GM06990 (cell line): ENCODE data around the gene GLRX5.

Experiments used
- DNase-seq: peaks from one replicate; pipeline ENCODE4 v3.0.0-alpha.2; 2011; ENCODE audit not compliant: insufficient read length; ENCODE audit errors: extremely low read depth
- H3K27me3 ChIP-seq: replicated peaks from 2 replicates; pipeline ENCODE4 v1.6.0; 2011; ENCODE audit warnings: low read length; ENCODE audit not compliant: control insufficient read depth, insufficient read depth
- H3K36me3 ChIP-seq: 2 replicates; pipeline ENCODE4 v1.5.1; 2011; ENCODE audit warnings: low read length; ENCODE audit not compliant: control insufficient read depth, insufficient read depth
- H3K4me3 ChIP-seq: replicated peaks from 2 replicates; pipeline ENCODE4 v1.5.1; 2011; ENCODE audit warnings: low read depth, mild to moderate bottlenecking, control low read depth, low read length
- CTCF ChIP-seq: IDR thresholded peaks from 2 replicates; pipeline ENCODE4 v1.5.1; 2011; ENCODE audit warnings: low read length, control low read depth, mild to moderate bottlenecking, inconsistent platforms; ENCODE audit not compliant: insufficient read depth, poor library complexity, severe bottlenecking

Gene GLRX5

GRCh38 chr14:95562892-95563685 is 28.2 kb downstream of the GLRX5 start:
- TF ChIP-seq CTCF = no peak
- H3K27me3 ChIP-seq = no peaks in the 10 kb centered on the region
- no peaks in the 10 kb centered on the region for H3K36me3 ChIP-seq
- H3K4me3 ChIP-seq = no peak overlapping the region
- no peak for DNase-seq

- no peak for DNase-seq
- Histone ChIP-seq H3K27me3 (no peaks in the 10 kb centered on the region), H3K36me3 (no peaks in the 10 kb centered on the region), H3K4me3 (no peak overlapping the region)
- TF ChIP-seq CTCF = no peak
These were observed 29.2 kb downstream of the GLRX5 start for GRCh38 chr14:95564060-95564459.

GRCh38 chr14:95569440-95569839 is 34.6 kb downstream of the GLRX5 start:
- no peak for DNase-seq
- H3K36me3 ChIP-seq = no peaks in the 10 kb centered on the region
- no peak for TF ChIP-seq CTCF
- H3K4me3 ChIP-seq = no peak overlapping the region
- H3K27me3 ChIP-seq = no peaks in the 10 kb centered on the region

GRCh38 chr14:95573313-95573712 is 38.5 kb downstream of the GLRX5 start:
- no peak overlapping the region for H3K4me3 ChIP-seq
- TF ChIP-seq CTCF = no peak
- H3K27me3 ChIP-seq = no peaks in the 10 kb centered on the region; the same call in 1 of the 2 replicates
- no peaks in the 10 kb centered on the region for H3K36me3 ChIP-seq
- no peak for DNase-seq

- Histone ChIP-seq H3K27me3 (no peaks in the 10 kb centered on the region; the same call in 1 of the 2 replicates), H3K36me3 (no peaks in the 10 kb centered on the region), H3K4me3 (no peak overlapping the region)
- no peak for TF ChIP-seq CTCF
- DNase-seq = no peak
These were observed 41.1 kb downstream of the GLRX5 start for GRCh38 chr14:95575840-95576473.
